HG02852 (cell line): ENCODE data around the gene CYSLTR1.
"Not testable (repeated sequence)": the region's sequence is repeated elsewhere in the genome, so short reads cannot be mapped to it uniquely, and the experiment has no call there.

Experiments
- ATAC-seq: cut with Tn5 transposase; IDR thresholded peaks from one replicate; pipeline ENCODE4 v1.9.1; 2021; ENCODE audit warnings: mild to moderate bottlenecking, moderate library complexity; ENCODE audit not compliant: unreplicated experiment

The CYSLTR1 gene

DNA sequence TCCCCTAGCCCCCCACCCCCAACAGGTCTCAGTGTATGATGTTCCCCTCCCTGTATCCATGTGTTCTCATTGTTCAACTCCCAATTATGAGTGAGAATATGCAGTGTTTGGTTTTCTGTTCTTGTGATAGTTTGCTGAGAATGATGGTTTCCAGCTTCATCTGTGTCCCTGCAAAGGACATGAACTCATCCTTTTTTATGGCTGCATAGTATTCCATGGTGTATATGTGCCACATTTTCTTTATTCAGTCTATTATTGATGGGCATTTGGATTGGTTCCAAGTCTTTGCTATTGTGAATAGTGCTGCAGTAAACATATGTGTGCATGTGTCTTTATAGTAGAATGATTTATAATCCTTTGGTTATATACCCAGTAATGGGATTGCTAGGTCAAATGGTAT is 101.4 kb downstream of the CYSLTR1 start:
- not testable (repeated sequence) for ATAC-seq
